Mesendoderm (in vitro differentiated cells): ENCODE results near the gene PCDHGB1.

Source experiments
- DNase-seq: peaks from one replicate; pipeline ENCODE4 v3.0.0; 2013
- H2AK5ac ChIP-seq: 2 replicates; pipeline ENCODE4 v1.6.1; 2013; ENCODE audit warnings: low read length, inconsistent platforms
- H2BK120ac ChIP-seq: 2 replicates; pipeline ENCODE4 v1.6.1; 2013; ENCODE audit warnings: low read depth, mild to moderate bottlenecking, low read length, moderate library complexity, mixed read lengths
- H2BK15ac ChIP-seq: replicated peaks from 2 replicates; pipeline ENCODE4 v1.6.1; 2013; ENCODE audit warnings: low read depth, mild to moderate bottlenecking, moderate library complexity
- H2BK5ac ChIP-seq: 2 replicates; pipeline ENCODE4 v1.6.1; 2013; ENCODE audit warnings: low read length, inconsistent platforms
- H3K18ac ChIP-seq: 2 replicates; pipeline ENCODE4 v1.6.1; 2013; ENCODE audit warnings: mild to moderate bottlenecking, low read length, mixed read lengths
- H3K23ac ChIP-seq: one replicate; pipeline ENCODE4 v1.6.1; 2013; ENCODE audit warnings: low read length
- H3K27ac ChIP-seq: 2 replicates; pipeline ENCODE4 v1.5.1; 2013; ENCODE audit warnings: low read depth, mild to moderate bottlenecking, inconsistent platforms, low read length, moderate library complexity
- H3K27me3 ChIP-seq: 2 replicates; pipeline ENCODE4 v1.6.1; 2013; ENCODE audit warnings: low read length, control low read depth, mild to moderate bottlenecking, inconsistent platforms; ENCODE audit not compliant: insufficient read depth, poor library complexity
- H3K36me3 ChIP-seq: 2 replicates; pipeline ENCODE4 v1.6.1; 2013; ENCODE audit warnings: low read length, inconsistent platforms; ENCODE audit not compliant: control insufficient read depth, insufficient read depth
- H3K4ac ChIP-seq: one replicate; pipeline ENCODE4 v1.6.1; 2013; ENCODE audit warnings: low read depth, mild to moderate bottlenecking, low read length, moderate library complexity
- H3K4me1 ChIP-seq: 2 replicates; pipeline ENCODE4 v1.6.1; 2013; ENCODE audit warnings: low read depth, low read length, inconsistent platforms; ENCODE audit not compliant: control insufficient read depth
- H3K4me2 ChIP-seq: 2 replicates; pipeline ENCODE4 v1.6.1; 2013; ENCODE audit warnings: low read length
- H3K4me3 ChIP-seq: 2 replicates; pipeline ENCODE4 v1.5.1; 2013; ENCODE audit warnings: mild to moderate bottlenecking, low read length
- H3K56ac ChIP-seq: one replicate; pipeline ENCODE4 v1.6.1; 2013; ENCODE audit warnings: low read length
- H3K79me1 ChIP-seq: 2 replicates; pipeline ENCODE4 v1.6.1; 2013; ENCODE audit warnings: low read length, inconsistent platforms
- H3K79me2 ChIP-seq: 2 replicates; pipeline ENCODE4 v1.6.1; 2013; ENCODE audit warnings: mild to moderate bottlenecking, low read length; ENCODE audit not compliant: control insufficient read depth, insufficient read depth
- H3K9ac ChIP-seq: 2 replicates; pipeline ENCODE4 v1.6.1; 2013; ENCODE audit warnings: low read length, inconsistent platforms
- H4K5ac ChIP-seq: one replicate; pipeline ENCODE4 v1.6.1; 2013; ENCODE audit warnings: low read length
- H4K8ac ChIP-seq: one replicate; pipeline ENCODE4 v1.6.1; 2013; ENCODE audit warnings: low read depth, mild to moderate bottlenecking, control low read depth, low read length, moderate library complexity
- WGBS: extraction: QIAGEN DNeasy Blood & Tissue Kit; methylation state at CpG from one replicate; pipeline ENCODE4 v1.1.7; 2013; ENCODE audit warnings: low lambda C conversion rate, missing lambda C conversion rate; ENCODE audit not compliant: insufficient coverage; ENCODE audit errors: extremely low coverage; 5-methylcytosine and 5-hydroxymethylcytosine counted together

PCDHGB1 gene

GRCh38 chr5:141362719-141363118 is 12.8 kb downstream of the PCDHGB1 start:
- Histone ChIP-seq H2AK5ac (no peak overlapping the region), H2BK15ac (no peak overlapping the region), H3K79me1 (no peaks in the 10 kb centered on the region), H4K5ac (no peak overlapping the region), H2BK5ac (no peak overlapping the region), H3K27me3 (no peaks in the 10 kb centered on the region), H3K18ac (no peak overlapping the region), H3K23ac (no peak overlapping the region), H3K4ac (no peak overlapping the region), H3K56ac (no peak overlapping the region), H3K4me3 (no peak overlapping the region), H3K27ac (no peak overlapping the region), H3K9ac (no peak overlapping the region), H3K79me2 (no peaks in the 10 kb centered on the region), H3K4me2 (no peak overlapping the region), H3K36me3 (no peaks in the 10 kb centered on the region), H4K8ac (no peak overlapping the region), H3K4me1 (no peaks in the 10 kb centered on the region), H2BK120ac (no peak overlapping the region)
- no peak for DNase-seq

- H2BK15ac ChIP-seq: no peak within 1 kb of the TSS
- H4K8ac ChIP-seq: no peak within 1 kb of the TSS
- no peaks in the 10 kb centered on the region for H3K27me3 ChIP-seq
- H3K4me1 ChIP-seq: no peaks in the 10 kb centered on the region
- H3K27ac ChIP-seq: no peak within 1 kb of the TSS
- no peaks in the 10 kb centered on the region for H3K79me1 ChIP-seq
- no peak within 1 kb of the TSS for H3K4ac ChIP-seq
- no peak within 1 kb of the TSS for H3K23ac ChIP-seq
- no peak for DNase-seq
- H3K79me2 ChIP-seq: no peaks in the 10 kb centered on the region
- no peak within 1 kb of the TSS for H3K4me2 ChIP-seq
- H3K9ac ChIP-seq: no peak within 1 kb of the TSS
- H2BK5ac ChIP-seq: no peak within 1 kb of the TSS
- no CpG with 5 or more reads among the region's 34 CpGs for WGBS
- no peak within 1 kb of the TSS for H3K56ac ChIP-seq
- no peak within 1 kb of the TSS for H4K5ac ChIP-seq
- no peak within 1 kb of the TSS for H2BK120ac ChIP-seq
- H3K36me3 ChIP-seq: no peaks in the 10 kb centered on the region
- H2AK5ac ChIP-seq: no peak within 1 kb of the TSS
- H3K18ac ChIP-seq: no peak within 1 kb of the TSS
- no peak within 1 kb of the TSS for H3K4me3 ChIP-seq
These were observed 14.2 kb downstream of the PCDHGB1 start, which contains the start of gene PCDHGA5 for GRCh38 chr5:141363952-141364660. PCDHGA5 (plus strand) TSS chr5:141364162; CDS start chr5:141364331, 169 bp downstream.

GRCh38 chr5:141366016-141366896 is 16.4 kb downstream of the PCDHGB1 start:
- no peak overlapping the region for H3K9ac ChIP-seq
- H3K4me1 ChIP-seq: no peaks in the 10 kb centered on the region
- no peak for DNase-seq
- no peak overlapping the region for H3K4me2 ChIP-seq
- H3K27ac ChIP-seq: no peak overlapping the region
- H3K27me3 ChIP-seq: no peaks in the 10 kb centered on the region
- H2BK15ac ChIP-seq: no peak overlapping the region
- no peak overlapping the region for H4K5ac ChIP-seq
- H2AK5ac ChIP-seq: no peak overlapping the region
- WGBS: no CpG with 5 or more reads among the region's 46 CpGs
- H3K18ac ChIP-seq: no peak overlapping the region
- no peak overlapping the region for H4K8ac ChIP-seq
- H2BK120ac ChIP-seq: no peak overlapping the region
- no peak overlapping the region for H2BK5ac ChIP-seq
- H3K79me1 ChIP-seq: no peaks in the 10 kb centered on the region
- H3K4me3 ChIP-seq: no peak overlapping the region
- no peaks in the 10 kb centered on the region for H3K79me2 ChIP-seq
- no peak overlapping the region for H3K56ac ChIP-seq
- H3K4ac ChIP-seq: no peak overlapping the region
- no peaks in the 10 kb centered on the region for H3K36me3 ChIP-seq
- no peak overlapping the region for H3K23ac ChIP-seq

- Histone ChIP-seq H3K79me2 (no peaks in the 10 kb centered on the region), H3K4me3 (no peak within 1 kb of the TSS), H3K56ac (no peak within 1 kb of the TSS), H4K5ac (no peak within 1 kb of the TSS), H3K4me2 (no peak within 1 kb of the TSS), H3K23ac (no peak within 1 kb of the TSS), H3K79me1 (no peaks in the 10 kb centered on the region), H2BK15ac (no peak within 1 kb of the TSS), H4K8ac (no peak within 1 kb of the TSS), H2BK120ac (no peak within 1 kb of the TSS), H2BK5ac (no peak within 1 kb of the TSS), H3K9ac (no peak within 1 kb of the TSS), H3K36me3 (no peaks in the 10 kb centered on the region), H3K4me1 (no peaks in the 10 kb centered on the region), H3K18ac (no peak within 1 kb of the TSS), H3K27me3 (no peaks in the 10 kb centered on the region), H2AK5ac (no peak within 1 kb of the TSS), H3K4ac (no peak within 1 kb of the TSS), H3K27ac (no peak within 1 kb of the TSS)
- WGBS: no CpG with 5 or more reads among the region's 32 CpGs
- no peak for DNase-seq
These were observed 20.3 kb downstream of the PCDHGB1 start, which contains the start of gene PCDHGB3 for GRCh38 chr5:141369994-141370848. PCDHGB3 (plus strand) TSS chr5:141370242; CDS start chr5:141370395, 153 bp downstream.

GRCh38 chr5:141371572-141372475 is 21.9 kb downstream of the PCDHGB1 start:
- Histone ChIP-seq H2BK120ac (no peak overlapping the region), H3K18ac (no peak overlapping the region), H2BK15ac (no peak overlapping the region), H3K56ac (no peak overlapping the region), H3K4me2 (no peak overlapping the region), H4K5ac (no peak overlapping the region), H3K79me1 (no peaks in the 10 kb centered on the region), H2BK5ac (no peak overlapping the region), H3K4ac (no peak overlapping the region), H3K4me1 (no peaks in the 10 kb centered on the region), H3K4me3 (no peak overlapping the region), H4K8ac (no peak overlapping the region), H2AK5ac (no peak overlapping the region), H3K79me2 (no peaks in the 10 kb centered on the region), H3K23ac (no peak overlapping the region), H3K27me3 (no peaks in the 10 kb centered on the region), H3K27ac (no peak overlapping the region), H3K36me3 (no peaks in the 10 kb centered on the region), H3K9ac (no peak overlapping the region)
- no peak for DNase-seq
- WGBS: no CpG with 5 or more reads among the region's 69 CpGs
